H1 (cell line): ENCODE measurements around the gene BLVRA. TPM values are rescaled to one million over a fixed set of nuclear protein-coding genes. Genes with fewer than 3 reads are reported as not detected.

Experiments
- CTCF ChIA-PET: fragments of 300-600 bp; sonication (Branson Sonifier 250); formaldehyde crosslinking; loops from one replicate; lab custom pipeline; 2021; ENCODE audit not compliant: partially characterized antibody; lab: Charles Lee
- POLR2A ChIA-PET: fragments of 300-600 bp; sonication (Branson Sonifier 250); formaldehyde crosslinking; loops from one replicate; lab custom pipeline; 2021; ENCODE audit warnings: inconsistent platforms; ENCODE audit not compliant: partially characterized antibody; lab: Charles Lee
- DNase-seq, 2 experiments: peaks; one replicate each; pipeline versions ENCODE4 v3.0.0 to v3.0.0-alpha.2; 2010 to 2022; ENCODE audit warnings: low spot score in 2 of 2, low read depth in 1 of 2, mixed read lengths in 1 of 2
- FAIRE-seq: peaks from 2 replicates; lab custom pipeline; 2011; peaks lifted over from hg19 to GRCh38; lab: Jason Lieb, UNC
- H2AFZ ChIP-seq: 2 replicates; pipeline ENCODE4 v1.8.1; 2012; ENCODE audit warnings: low read length, inconsistent platforms
- H2AK5ac ChIP-seq: 2 replicates; pipeline ENCODE4 v1.6.1; 2013; ENCODE audit warnings: low read depth, low read length
- H2BK120ac ChIP-seq: replicated peaks from 2 replicates; pipeline ENCODE3; 2013; ENCODE audit warnings: low read depth, low read length, inconsistent platforms
- H2BK12ac ChIP-seq: 2 replicates; pipeline ENCODE4 v1.6.1; 2013; ENCODE audit warnings: low read depth, low read length
- H2BK15ac ChIP-seq: 2 replicates; pipeline ENCODE4 v1.6.1; 2013; ENCODE audit warnings: low read length
- H2BK20ac ChIP-seq: 2 replicates; pipeline ENCODE4 v1.6.1; 2013; ENCODE audit warnings: low read length
- H2BK5ac ChIP-seq: 2 replicates; pipeline ENCODE4 v1.6.1; 2013; ENCODE audit warnings: low read depth, low read length
- H3K14ac ChIP-seq: 2 replicates; pipeline ENCODE4 v1.6.1; 2013; ENCODE audit warnings: inconsistent platforms; ENCODE audit not compliant: insufficient read length
- H3K18ac ChIP-seq: 2 replicates; pipeline ENCODE4 v1.6.1; 2013; ENCODE audit warnings: low read length; ENCODE audit errors: extremely low read depth
- H3K23ac ChIP-seq: 2 replicates; pipeline ENCODE4 v1.6.1; 2013; ENCODE audit warnings: inconsistent platforms; ENCODE audit not compliant: insufficient read length
- H3K23me2 ChIP-seq: 2 replicates; pipeline ENCODE4 v1.6.1; 2013; ENCODE audit warnings: low read depth, low read length
- H3K27ac ChIP-seq: 2 replicates; pipeline ENCODE4 v1.6.1; 2011; ENCODE audit warnings: low read depth, low read length, inconsistent platforms
- H3K27me3 ChIP-seq, 4 experiments: replicated peaks in 1 of 4; 1 replicate in 1 of 4; 2 replicates in 3 of 4; pipeline versions ENCODE4 v1.6.1 to v1.8.1; 2011 to 2013; ENCODE audit warnings: low read length in 3 of 4, mild to moderate bottlenecking in 3 of 4, inconsistent platforms in 2 of 4, mixed read lengths in 2 of 4, moderate library complexity in 1 of 4; ENCODE audit not compliant: control insufficient read depth in 3 of 4, insufficient read depth in 3 of 4; ENCODE audit errors: extremely low read depth in 1 of 4
- H3K36me3 ChIP-seq, 4 experiments: 2 replicates each; pipeline versions ENCODE4 v1.6.1 to v1.8.1; 2011 to 2013; ENCODE audit warnings: mild to moderate bottlenecking in 4 of 4, low read length in 3 of 4, moderate library complexity in 2 of 4, control low read depth in 1 of 4, inconsistent platforms in 1 of 4; ENCODE audit not compliant: insufficient read depth in 4 of 4, control insufficient read depth in 2 of 4
- H3K4ac ChIP-seq: replicated peaks from 2 replicates; pipeline ENCODE3; 2013; ENCODE audit warnings: low read length, low read depth, mixed read lengths, inconsistent platforms; ENCODE audit not compliant: insufficient read length
- H3K4me1 ChIP-seq, 4 experiments: replicated peaks in 1 of 4; 1 replicate in 1 of 4; 2 replicates in 3 of 4; pipeline versions ENCODE4 v1.6.1 to v1.8.1; 2011 to 2013; ENCODE audit warnings: low read length in 3 of 4, inconsistent platforms in 2 of 4, mixed read lengths in 1 of 4; ENCODE audit not compliant: insufficient read depth in 4 of 4, control insufficient read depth in 3 of 4
- H3K4me2 ChIP-seq, 2 experiments: 2 replicates each; pipeline versions ENCODE4 v1.6.1 to v1.8.1; 2011 to 2013; ENCODE audit warnings: low read depth in 2 of 2, low read length in 2 of 2, control low read depth in 1 of 2, inconsistent platforms in 1 of 2, mild to moderate bottlenecking in 1 of 2; ENCODE audit not compliant: insufficient read depth in 1 of 2
- H3K4me3 ChIP-seq, 4 experiments: fragments of 200-600, 300-600 bp in 1 of 4; sonication (generic), shearing (Covaris generic), sonication (Bioruptor Twin) in 1 of 4; 2 replicates each; pipeline versions ENCODE4 v1.5.1 to v1.8.1; 2011 to 2016; ENCODE audit warnings: low read length in 4 of 4, low read depth in 3 of 4, control low read depth in 2 of 4, inconsistent platforms in 2 of 4, mild to moderate bottlenecking in 2 of 4, mixed read lengths in 1 of 4, moderate library complexity in 1 of 4; ENCODE audit not compliant: insufficient read depth in 2 of 4; ENCODE audit errors: extremely low read depth in 1 of 4
- H3K56ac ChIP-seq: replicated peaks from 2 replicates; pipeline ENCODE3; 2013; ENCODE audit warnings: low read depth, mild to moderate bottlenecking, mixed read lengths, low read length, inconsistent platforms; ENCODE audit not compliant: insufficient read length
- H3K79me1 ChIP-seq: 2 replicates; pipeline ENCODE4 v1.6.1; 2013; ENCODE audit warnings: low read depth, low read length, control low read depth
- H3K79me2 ChIP-seq, 2 experiments: 2 replicates each; pipeline versions ENCODE4 v1.6.1 to v1.8.1; 2012 to 2013; ENCODE audit warnings: low read length in 2 of 2, mild to moderate bottlenecking in 2 of 2, inconsistent platforms in 1 of 2; ENCODE audit not compliant: insufficient read depth in 2 of 2, control insufficient read depth in 1 of 2
- H3K9ac ChIP-seq, 4 experiments: replicated peaks in 1 of 4; 1 replicate in 1 of 4; 2 replicates in 3 of 4; pipeline versions ENCODE4 v1.6.1 to v1.8.1; 2011 to 2013; ENCODE audit warnings: low read depth in 3 of 4, low read length in 3 of 4, control low read depth in 2 of 4, mild to moderate bottlenecking in 2 of 4, moderate library complexity in 2 of 4, inconsistent platforms in 1 of 4; ENCODE audit errors: extremely low read depth in 1 of 4
- H3K9me3 ChIP-seq, 2 experiments: 2 replicates each; pipeline versions ENCODE4 v1.6.1 to v1.8.1; 2012 to 2013; ENCODE audit warnings: mild to moderate bottlenecking in 2 of 2, moderate library complexity in 2 of 2, control low read depth in 1 of 2, inconsistent platforms in 1 of 2, low read depth in 1 of 2, low read length in 1 of 2, mixed read lengths in 1 of 2; ENCODE audit not compliant: insufficient read depth in 2 of 2
- H4K20me1 ChIP-seq, 2 experiments: replicated peaks in 1 of 2; 2 replicates each; pipeline versions ENCODE3 to v1.8.1; 2011 to 2013; ENCODE audit warnings: inconsistent platforms in 2 of 2, low read length in 2 of 2, mild to moderate bottlenecking in 1 of 2; ENCODE audit not compliant: insufficient read depth in 2 of 2, control insufficient read depth in 1 of 2
- H4K5ac ChIP-seq: 2 replicates; pipeline ENCODE4 v1.6.1; 2013; ENCODE audit warnings: low read length, low read depth, mixed read lengths, inconsistent platforms; ENCODE audit not compliant: insufficient read length
- H4K8ac ChIP-seq: 2 replicates; pipeline ENCODE4 v1.8.0; 2013; ENCODE audit warnings: mild to moderate bottlenecking, moderate library complexity, low read length, inconsistent platforms; ENCODE audit not compliant: insufficient read depth; ENCODE audit errors: extremely low read depth
- H4K91ac ChIP-seq: replicated peaks from 2 replicates; pipeline ENCODE3; 2013; ENCODE audit warnings: low read length, mixed read lengths, inconsistent platforms; ENCODE audit not compliant: insufficient read length
- ATF3 ChIP-seq: IDR thresholded peaks from 2 replicates; pipeline ENCODE4 v1.6.1; 2011; ENCODE audit warnings: low read depth, mild to moderate bottlenecking, low read length; ENCODE audit not compliant: insufficient read depth
- CTCF ChIP-seq, 3 experiments: IDR thresholded peaks; 1 replicate in 2 of 3; 2 replicates in 1 of 3; pipeline versions ENCODE4 v1.5.1 to v1.6.1; 2011; ENCODE audit warnings: low read length in 3 of 3, mild to moderate bottlenecking in 3 of 3, inconsistent platforms in 2 of 3, low read depth in 1 of 3, moderate library complexity in 1 of 3; ENCODE audit not compliant: insufficient read depth in 1 of 3; ENCODE audit errors: control extremely low read depth in 1 of 3
- EP300 ChIP-seq, 2 experiments: IDR thresholded peaks; 1 replicate in 1 of 2; 2 replicates in 1 of 2; pipeline ENCODE4 v1.6.1; 2011 to 2012; ENCODE audit warnings: low read depth in 2 of 2, low read length in 2 of 2, mild to moderate bottlenecking in 2 of 2, borderline replicate concordance in 1 of 2, inconsistent platforms in 1 of 2, moderate library complexity in 1 of 2
- EZH2 ChIP-seq: fragments of 200-600 bp; sonication (generic); IDR thresholded peaks from 2 replicates; pipeline ENCODE4 v1.7.1; 2012; ENCODE audit warnings: low read depth, mild to moderate bottlenecking, moderate library complexity, low read length, inconsistent platforms; ENCODE audit not compliant: severe bottlenecking
- GABPA ChIP-seq: IDR thresholded peaks from 2 replicates; pipeline ENCODE4 v1.6.1; 2011; ENCODE audit warnings: mild to moderate bottlenecking, low read length, moderate library complexity, borderline replicate concordance; ENCODE audit not compliant: insufficient read depth
- RNF2 ChIP-seq: fragments of 200-900, 300-1000 bp; sonication (generic); IDR thresholded peaks from 2 replicates; pipeline ENCODE4 v1.7.1; 2016; ENCODE audit warnings: borderline replicate concordance, low read depth, mild to moderate bottlenecking, antibody characterized with exemption, low read length; ENCODE audit not compliant: poor library complexity, severe bottlenecking; ENCODE audit errors: missing control alignments
- SIRT6 ChIP-seq: IDR thresholded peaks from one replicate; pipeline ENCODE4 v1.7.1; 2012; ENCODE audit warnings: low read length, inconsistent platforms
- SIX5 ChIP-seq: IDR thresholded peaks from 2 replicates; pipeline ENCODE4 v1.6.1; 2011; ENCODE audit warnings: mild to moderate bottlenecking, low read depth, low read length
- WGBS, 2 experiments: shearing (Covaris generic) in 1 of 2; methylation state at CpG; one replicate each; pipeline versions ENCODE4 v1.1.6 to v1.1.7; 2013 to 2015; ENCODE audit warnings: low lambda C conversion rate in 2 of 2, mixed read lengths in 2 of 2, inconsistent platforms in 1 of 2, low coverage in 1 of 2, missing lambda C conversion rate in 1 of 2; ENCODE audit not compliant: insufficient replicate concordance in 2 of 2, insufficient coverage in 1 of 2, insufficient read length in 1 of 2; ENCODE audit errors: extremely low coverage in 1 of 2, missing lambda C conversion rate in 1 of 2; 5-methylcytosine and 5-hydroxymethylcytosine counted together
- polyA plus RNA-seq, 7 experiments: library from polyadenylated mRNA; depleted of rRNA in 3 of 7; stranded (reverse) in 5 of 7; unstranded in 2 of 7; fragments of >200 nt in 5 of 7; fragments of 200-250 nt in 2 of 7; gene quantifications; 1 replicate in 5 of 7; 2 replicates in 1 of 7; 4 replicates in 1 of 7; pipeline versions ENCODE4 v1.2.1 to v1.2.3, GENCODE V29; 2011 to 2013; ENCODE audit warnings: missing spikeins in 2 of 7, mixed read lengths in 2 of 7
- total RNA-seq: library from RNA; stranded (reverse); fragmentation: NEBNext Ultra II Directional; extraction: Animal tissue kit (Norgen Biotek cat#: 25700); gene quantifications from 2 replicates; pipeline ENCODE4 v1.2.1, GENCODE V29; 2021

Gene BLVRA
- total and polyA plus RNA-seq, 2 of the 8 experiments (the other 6 are each of a cell fraction or from before 2014, with no cell fraction given) = 16.1 to 37.1 TPM

- Histone ChIP-seq H3K27ac (no peak overlapping the region), H3K9me3 (no peaks in the 10 kb centered on the region), H4K91ac (no peak overlapping the region)
- TF ChIP-seq RNF2 (no peak), SIX5 (no peak), EP300 (IDR thresholded peaks at IDR 0.05; ENCODE audit: borderline replicate concordance in 1 of 2, low read depth in 2 of 2, low read length in 2 of 2) (no peak), CTCF (IDR thresholded peaks at IDR 0.05; ENCODE audit: control extremely low read depth in 1 of 3, insufficient read depth in 1 of 3, low read depth in 1 of 3, low read length in 3 of 3) (no peak), GABPA (no peak), EZH2 (no peak), SIRT6 (no peak), ATF3 (no peak)
- TF ChIP-seq, all 59 proteins: peak for 0
- ChIA-PET CTCF (interaction anchor here (1.6 kb wide), 1 partner anchor 10 kb away, joined by 4 read pairs; no protein-coding TSS in a partner anchor), POLR2A (interaction anchor here (0.6 to 1.6 kb wide), 3 partner anchors 13 to 1041 kb away, joined by 3 to 7 read pairs (median 3); partner anchors contain the start of gene BLVRA)
- Histone ChIP-seq H2AFZ (no peak overlapping the region), H3K23ac (no peak overlapping the region), H3K36me3 (peaks cover 0 to 3% (median 0%) of the 10 kb centered on the region in 4 experiments; a peak in 2 of 8 replicates), H3K27me3 (no peaks in the 10 kb centered on the region), H2BK20ac (no peak overlapping the region), H3K9ac (no peak overlapping the region), H3K4me1 (0 out of 7 replicates have a peak, but pooled peaks cover 0 to 2% (median 0%) of the 10 kb centered on the region in 4 experiments), H2BK15ac (no peak overlapping the region), H3K79me1 (no peaks in the 10 kb centered on the region), H2AK5ac (no peak overlapping the region), H3K4ac (no peak overlapping the region), H3K18ac (no peak overlapping the region), H4K8ac (no peak overlapping the region), H2BK12ac (no peak overlapping the region), H4K5ac (no peak overlapping the region), H3K4me3 (no peak overlapping the region), H2BK120ac (no peak overlapping the region), H3K56ac (no peak overlapping the region), H3K23me2 (no peaks in the 10 kb centered on the region), H3K79me2 (no peaks in the 10 kb centered on the region), H4K20me1 (no peaks in the 10 kb centered on the region), H2BK5ac (no peak overlapping the region), H3K4me2 (no peak overlapping the region), H3K14ac (no peak overlapping the region)
- no peak for FAIRE-seq
- WGBS, 2 experiments = 82% methylated on average over 3 of the region's 3 CpGs; no CpG with 5 or more reads in 1 of the 2 experiments
- DNase-seq = no peak
These were observed 13.1 kb downstream of the BLVRA start for GRCh38 chr7:43771573-43771972.
